ENCODE measurements around the gene CYTL1.

DNA sequence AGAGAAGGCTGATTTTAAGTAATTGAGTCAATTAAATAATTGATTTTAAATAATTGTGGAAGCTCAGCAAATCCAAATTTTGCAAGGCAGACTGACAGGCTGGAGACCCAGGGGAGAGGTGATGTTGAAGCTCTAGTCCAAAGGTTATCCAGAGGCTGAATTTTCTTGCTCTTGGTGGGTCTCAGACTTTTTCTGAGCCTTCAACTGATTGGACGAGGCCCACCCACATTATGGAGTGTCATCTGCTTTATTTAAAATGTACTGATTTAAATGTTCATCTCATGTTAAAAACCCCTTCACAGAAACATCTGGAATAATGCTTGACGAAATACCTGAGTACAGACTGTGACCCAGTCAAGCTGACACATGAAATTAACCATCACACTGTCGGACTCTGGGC lies 11.7 kb upstream of the CYTL1 start:
- no peak for TF ChIP-seq POLR2A (IDR thresholded peaks at IDR 0.05)
- TF ChIP-seq, protein P1, sequence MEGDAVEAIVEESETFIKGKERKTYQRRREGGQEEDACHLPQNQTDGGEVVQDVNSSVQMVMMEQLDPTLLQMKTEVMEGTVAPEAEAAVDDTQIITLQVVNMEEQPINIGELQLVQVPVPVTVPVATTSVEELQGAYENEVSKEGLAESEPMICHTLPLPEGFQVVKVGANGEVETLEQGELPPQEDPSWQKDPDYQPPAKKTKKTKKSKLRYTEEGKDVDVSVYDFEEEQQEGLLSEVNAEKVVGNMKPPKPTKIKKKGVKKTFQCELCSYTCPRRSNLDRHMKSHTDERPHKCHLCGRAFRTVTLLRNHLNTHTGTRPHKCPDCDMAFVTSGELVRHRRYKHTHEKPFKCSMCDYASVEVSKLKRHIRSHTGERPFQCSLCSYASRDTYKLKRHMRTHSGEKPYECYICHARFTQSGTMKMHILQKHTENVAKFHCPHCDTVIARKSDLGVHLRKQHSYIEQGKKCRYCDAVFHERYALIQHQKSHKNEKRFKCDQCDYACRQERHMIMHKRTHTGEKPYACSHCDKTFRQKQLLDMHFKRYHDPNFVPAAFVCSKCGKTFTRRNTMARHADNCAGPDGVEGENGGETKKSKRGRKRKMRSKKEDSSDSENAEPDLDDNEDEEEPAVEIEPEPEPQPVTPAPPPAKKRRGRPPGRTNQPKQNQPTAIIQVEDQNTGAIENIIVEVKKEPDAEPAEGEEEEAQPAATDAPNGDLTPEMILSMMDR (IDR thresholded peaks at IDR 0.05): no peak
- no peak for TF ChIP-seq POLR2AphosphoS5 (IDR thresholded peaks at IDR 0.05; ENCODE audit: insufficient read depth in 1 of 2, low read depth in 1 of 2)

Measured in vagina (tissue), 2 donors.